Neuron (in vitro differentiated cells): ENCODE data around the gene VPS13A.
A peak's percentile ranks its signal among the peaks of the same experiment; 100 is the strongest.

ENCODE experiments used
- H2AFZ ChIP-seq: one replicate; pipeline ENCODE4 v1.6.1; 2013; ENCODE audit warnings: low read depth, mild to moderate bottlenecking, inconsistent platforms, low read length, moderate library complexity
- H3K27me3 ChIP-seq: one replicate; pipeline ENCODE4 v1.6.1; 2013; ENCODE audit warnings: low read length; ENCODE audit not compliant: insufficient read depth
- H3K36me3 ChIP-seq: one replicate; pipeline ENCODE4 v1.6.1; 2013; ENCODE audit warnings: low read length; ENCODE audit not compliant: insufficient read depth
- H3K4me1 ChIP-seq: one replicate; pipeline ENCODE4 v1.6.1; 2013; ENCODE audit warnings: low read length; ENCODE audit not compliant: insufficient read depth
- H3K4me3 ChIP-seq: 2 replicates; pipeline ENCODE4 v1.5.1; 2013; ENCODE audit warnings: mild to moderate bottlenecking, low read length, moderate library complexity
- H3K9me3 ChIP-seq: one replicate; pipeline ENCODE4 v1.6.1; 2013; ENCODE audit warnings: low read length

The VPS13A gene

GRCh38 chr9:77177143-77177893 is at the start of gene VPS13A:
VPS13A (plus strand) TSS chr9:77177534; CDS start chr9:77177705, 171 bp downstream.
- Histone ChIP-seq H3K27me3 (no peaks in the 10 kb centered on the region), H3K4me3 (peak within 1 kb of the TSS; percentile 99), H3K9me3 (no peaks in the 10 kb centered on the region), H3K36me3 (no peaks in the 10 kb centered on the region), H3K4me1 (peaks cover 7% of the 10 kb centered on the region), H2AFZ (peak within 1 kb of the TSS; percentile 99)

DNA sequence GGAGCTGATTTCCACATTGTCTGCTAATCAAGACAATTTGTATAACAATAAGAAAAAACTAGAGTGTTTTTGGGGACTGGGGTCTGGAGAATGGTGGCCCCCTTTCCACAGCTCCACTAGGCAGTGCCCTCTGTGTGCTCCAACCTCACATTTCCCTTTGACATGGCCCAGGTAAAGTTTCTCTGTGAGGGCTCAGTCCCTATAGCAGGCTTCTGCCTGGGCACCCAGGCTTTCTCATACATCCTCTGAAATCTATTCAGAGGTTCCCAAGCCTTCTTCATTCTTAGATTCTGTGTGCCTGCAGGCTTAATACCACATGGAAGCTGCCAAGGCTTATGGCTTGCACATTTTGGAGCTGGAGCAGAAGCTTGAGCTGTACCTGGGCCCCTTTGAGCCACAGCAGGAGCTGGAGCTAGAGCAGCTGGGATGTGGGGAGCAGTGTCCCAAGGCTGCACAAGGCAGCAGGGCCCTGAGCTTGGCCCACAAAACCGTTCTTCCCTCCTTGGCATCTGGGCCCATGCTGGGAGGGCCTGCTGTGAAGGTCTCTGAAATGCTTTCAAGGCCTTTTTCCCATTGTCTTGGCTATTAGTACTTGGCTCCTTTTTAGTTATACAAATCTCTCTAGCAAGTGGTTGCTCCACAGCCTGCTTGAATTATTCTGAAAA is 49.1 kb upstream of the VPS13A start:
- Histone ChIP-seq H3K4me3 (no peak overlapping the region), H3K36me3 (no peaks in the 10 kb centered on the region), H3K9me3 (no peaks in the 10 kb centered on the region), H2AFZ (no peak overlapping the region), H3K4me1 (peaks cover 16% of the 10 kb centered on the region), H3K27me3 (no peaks in the 10 kb centered on the region)

GRCh38 chr9:77131399-77131798 is 45.9 kb upstream of the VPS13A start:
- H3K27me3 ChIP-seq: no peaks in the 10 kb centered on the region

DNA sequence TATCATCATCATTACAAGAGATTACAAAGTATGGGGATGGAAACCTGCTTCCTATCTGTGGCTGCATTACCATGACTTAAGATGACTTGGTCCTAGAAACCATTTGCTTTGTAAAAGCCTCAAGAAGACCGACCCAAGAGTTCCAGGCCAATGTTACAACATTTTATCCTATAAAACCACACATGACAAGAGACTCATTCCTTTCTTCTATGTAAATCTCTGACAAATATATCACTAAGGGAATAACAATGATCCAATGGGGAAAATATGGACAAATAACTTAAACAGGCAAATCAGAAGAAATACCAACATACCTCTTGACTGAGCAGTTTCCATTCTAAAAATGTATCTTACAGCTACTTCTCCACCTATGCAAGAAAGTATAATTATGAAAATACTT is 44.3 kb upstream of the VPS13A start:
- H3K4me1 ChIP-seq: peaks cover 3% of the 10 kb centered on the region
- H2AFZ ChIP-seq: no peak overlapping the region
- no peaks in the 10 kb centered on the region for H3K9me3 ChIP-seq
- H3K4me3 ChIP-seq: no peak overlapping the region
- H3K36me3 ChIP-seq: no peaks in the 10 kb centered on the region
- H3K27me3 ChIP-seq: peaks cover 2% of the 10 kb centered on the region

More at GRCh38 chr9:77131399-77131798, 45.9 kb upstream of the VPS13A start:
- Histone ChIP-seq H3K9me3 (no peaks in the 10 kb centered on the region), H3K4me1 (peaks cover 14% of the 10 kb centered on the region), H3K4me3 (no peak overlapping the region), H2AFZ (no peak overlapping the region), H3K36me3 (no peaks in the 10 kb centered on the region)

DNA sequence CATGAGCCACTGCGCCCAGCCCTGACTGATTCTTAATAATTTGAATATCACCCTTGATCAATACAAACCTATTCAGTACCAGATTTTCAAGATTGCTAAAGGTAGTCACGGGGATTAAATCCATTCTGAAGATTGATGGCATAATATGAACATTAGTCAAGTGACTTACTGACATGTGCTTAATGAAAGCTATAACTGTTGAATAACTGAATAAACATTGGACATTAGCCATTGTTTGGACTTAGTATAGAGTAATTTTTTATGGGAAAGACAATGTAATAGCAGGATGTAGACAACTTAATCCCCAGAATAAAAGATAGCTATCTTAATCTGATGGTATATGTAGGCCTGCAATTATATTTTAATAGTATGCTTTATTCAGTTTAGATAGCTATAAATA is 35.0 kb upstream of the VPS13A start:
- Histone ChIP-seq H3K4me1 (no peaks in the 10 kb centered on the region), H3K9me3 (no peaks in the 10 kb centered on the region), H3K36me3 (no peaks in the 10 kb centered on the region), H2AFZ (no peak overlapping the region), H3K4me3 (no peak overlapping the region), H3K27me3 (no peaks in the 10 kb centered on the region)

DNA sequence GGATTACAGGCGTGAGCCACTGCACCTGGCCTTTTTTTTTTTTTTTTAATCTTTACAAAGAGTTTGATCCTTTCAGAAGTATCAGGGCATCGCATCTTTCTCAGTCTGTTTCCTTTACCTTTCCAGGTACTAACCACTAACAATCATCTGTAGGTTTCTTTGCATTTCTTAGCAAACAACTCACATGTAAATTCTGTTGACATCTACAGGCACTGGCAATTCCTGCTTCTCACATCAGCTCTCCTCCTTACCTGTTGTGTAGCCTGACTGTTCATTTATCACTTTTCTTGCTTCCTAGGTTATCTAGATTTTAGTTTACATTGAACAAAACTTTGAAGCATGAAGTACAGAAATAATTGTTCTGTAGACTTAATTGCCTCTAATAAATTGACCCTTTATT is 27.5 kb upstream of the VPS13A start:
- Histone ChIP-seq H3K4me3 (no peak overlapping the region), H2AFZ (no peak overlapping the region), H3K27me3 (no peaks in the 10 kb centered on the region), H3K4me1 (no peaks in the 10 kb centered on the region), H3K36me3 (no peaks in the 10 kb centered on the region), H3K9me3 (no peaks in the 10 kb centered on the region)

- Histone ChIP-seq H3K36me3 (no peaks in the 10 kb centered on the region), H3K9me3 (no peaks in the 10 kb centered on the region), H3K4me1 (no peaks in the 10 kb centered on the region), H3K4me3 (no peak overlapping the region), H2AFZ (no peak overlapping the region), H3K27me3 (no peaks in the 10 kb centered on the region)
Observed at GRCh38 chr9:77152289-77152688, 25.0 kb upstream of the VPS13A start.

GRCh38 chr9:77156646-77157371 is 20.5 kb upstream of the VPS13A start:
- H2AFZ ChIP-seq: no peak overlapping the region
- no peaks in the 10 kb centered on the region for H3K9me3 ChIP-seq
- H3K27me3 ChIP-seq: no peaks in the 10 kb centered on the region
- H3K36me3 ChIP-seq: no peaks in the 10 kb centered on the region
- H3K4me3 ChIP-seq: no peak overlapping the region
- H3K4me1 ChIP-seq: no peaks in the 10 kb centered on the region

DNA sequence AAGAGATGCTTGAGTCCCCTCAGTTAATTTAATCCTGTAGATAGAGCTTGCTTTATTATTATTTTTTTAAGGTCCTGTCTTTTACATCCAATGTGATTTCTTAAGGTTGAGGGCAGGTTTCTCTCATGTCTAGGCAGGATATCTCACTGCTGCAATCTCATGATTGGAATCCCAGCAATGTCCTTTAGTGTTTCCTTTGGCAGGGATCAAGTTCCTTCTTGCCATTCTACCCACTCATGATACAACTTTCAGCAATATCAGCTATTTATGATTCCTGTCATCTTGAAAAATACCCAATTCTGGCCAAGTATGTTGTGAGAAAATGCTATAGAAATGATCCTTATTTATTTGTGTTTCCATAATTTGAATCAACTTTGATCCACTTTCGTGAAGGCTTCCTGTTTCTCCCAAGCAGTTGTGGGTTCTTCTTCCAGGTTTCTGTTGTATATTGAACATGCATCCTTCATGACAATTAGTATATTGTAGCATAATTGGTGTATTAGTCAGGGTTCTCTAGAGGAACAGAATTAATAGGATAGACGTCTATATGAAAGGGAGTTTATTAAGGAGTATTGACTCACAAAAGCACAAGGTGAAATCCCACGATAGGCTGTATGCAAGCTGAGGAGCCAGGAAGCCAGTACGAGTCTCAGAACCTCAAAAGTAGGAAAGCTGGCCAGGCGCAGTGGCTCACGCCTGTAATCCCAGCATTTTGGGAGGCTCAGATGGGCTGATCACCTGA is 18.4 kb upstream of the VPS13A start:
- no peaks in the 10 kb centered on the region for H3K36me3 ChIP-seq
- no peak overlapping the region for H3K4me3 ChIP-seq
- H3K9me3 ChIP-seq: no peaks in the 10 kb centered on the region
- no peak overlapping the region for H2AFZ ChIP-seq
- H3K27me3 ChIP-seq: no peaks in the 10 kb centered on the region
- no peaks in the 10 kb centered on the region for H3K4me1 ChIP-seq

DNA sequence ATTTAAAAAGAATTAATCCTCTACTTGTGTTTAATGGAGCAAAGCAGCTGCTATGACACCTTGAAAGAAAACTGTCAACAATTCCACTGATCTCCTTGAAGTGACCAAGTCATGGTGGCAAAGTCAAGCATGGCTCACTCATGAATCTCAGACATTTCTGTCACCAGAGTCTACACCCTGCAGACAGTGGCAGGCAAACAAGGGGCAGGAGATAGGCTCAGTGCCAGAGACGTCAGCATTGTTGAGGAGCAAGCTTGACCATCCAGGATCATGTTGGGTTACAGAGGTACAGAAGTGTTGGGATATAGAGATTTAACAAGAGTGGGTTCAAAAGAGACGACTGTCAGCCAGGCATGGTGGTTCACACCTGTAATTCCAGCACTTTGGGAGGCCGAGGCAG is 16.1 kb upstream of the VPS13A start:
- H3K27me3 ChIP-seq: no peaks in the 10 kb centered on the region
- H3K4me1 ChIP-seq: no peaks in the 10 kb centered on the region
- no peaks in the 10 kb centered on the region for H3K36me3 ChIP-seq
- no peaks in the 10 kb centered on the region for H3K9me3 ChIP-seq
- no peak overlapping the region for H2AFZ ChIP-seq
- no peak overlapping the region for H3K4me3 ChIP-seq

DNA sequence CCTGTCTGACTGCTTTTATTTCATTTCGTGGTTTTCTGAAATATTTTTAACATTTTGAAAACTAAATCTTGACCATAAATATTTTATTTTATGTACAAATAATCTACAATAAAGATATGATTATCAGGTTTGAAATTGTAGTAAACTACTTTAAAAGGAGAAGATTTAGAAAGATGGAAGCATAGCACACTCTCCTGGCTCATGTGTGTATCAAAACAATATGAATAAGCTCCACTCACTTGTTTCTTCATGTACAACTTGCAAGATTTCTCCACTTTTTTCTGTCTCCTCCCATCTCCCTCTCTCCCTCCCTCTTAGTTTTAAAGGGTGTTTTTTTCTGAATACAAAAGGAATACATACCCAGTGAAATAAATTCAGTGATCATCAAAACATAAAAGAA is 15.4 kb upstream of the VPS13A start:
- H3K36me3 ChIP-seq: no peaks in the 10 kb centered on the region
- H3K4me3 ChIP-seq: no peak overlapping the region
- H3K9me3 ChIP-seq: no peaks in the 10 kb centered on the region
- no peak overlapping the region for H2AFZ ChIP-seq
- no peaks in the 10 kb centered on the region for H3K4me1 ChIP-seq
- H3K27me3 ChIP-seq: no peaks in the 10 kb centered on the region

DNA sequence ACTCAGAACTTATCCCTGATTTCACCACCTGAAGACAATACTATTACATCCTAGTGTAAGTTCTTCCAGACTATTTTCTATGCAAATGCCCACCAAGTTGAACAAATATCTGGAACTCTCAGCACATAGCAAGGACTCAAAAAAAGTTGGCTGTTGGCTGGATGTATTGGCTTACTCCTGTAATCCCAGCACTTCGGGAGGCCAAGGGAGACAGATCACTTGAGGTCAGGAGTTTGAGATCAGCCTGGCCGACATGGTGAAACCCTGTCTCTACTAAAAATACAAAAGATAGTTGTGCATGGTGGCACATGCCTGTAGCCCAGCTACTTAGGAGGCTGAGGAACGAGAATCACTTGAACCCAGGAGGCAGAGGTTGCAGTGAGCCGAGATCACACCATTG is 15.0 kb upstream of the VPS13A start:
- Histone ChIP-seq H2AFZ (no peak overlapping the region), H3K27me3 (no peaks in the 10 kb centered on the region), H3K36me3 (no peaks in the 10 kb centered on the region), H3K4me3 (no peak overlapping the region), H3K9me3 (no peaks in the 10 kb centered on the region), H3K4me1 (no peaks in the 10 kb centered on the region)

- no peaks in the 10 kb centered on the region for H3K4me1 ChIP-seq
- H3K27me3 ChIP-seq: no peaks in the 10 kb centered on the region
- H3K36me3 ChIP-seq: no peaks in the 10 kb centered on the region
- no peak overlapping the region for H3K4me3 ChIP-seq
- no peak overlapping the region for H2AFZ ChIP-seq
- no peaks in the 10 kb centered on the region for H3K9me3 ChIP-seq
Observed at GRCh38 chr9:77163884-77164283, 13.4 kb upstream of the VPS13A start.
